Measurements from ENCODE around the gene SLC12A4.
"Not testable (repeated sequence)": the region's sequence is repeated elsewhere in the genome, so short reads cannot be mapped to it uniquely, and the experiment has no call there.

The SLC12A4 gene

DNA sequence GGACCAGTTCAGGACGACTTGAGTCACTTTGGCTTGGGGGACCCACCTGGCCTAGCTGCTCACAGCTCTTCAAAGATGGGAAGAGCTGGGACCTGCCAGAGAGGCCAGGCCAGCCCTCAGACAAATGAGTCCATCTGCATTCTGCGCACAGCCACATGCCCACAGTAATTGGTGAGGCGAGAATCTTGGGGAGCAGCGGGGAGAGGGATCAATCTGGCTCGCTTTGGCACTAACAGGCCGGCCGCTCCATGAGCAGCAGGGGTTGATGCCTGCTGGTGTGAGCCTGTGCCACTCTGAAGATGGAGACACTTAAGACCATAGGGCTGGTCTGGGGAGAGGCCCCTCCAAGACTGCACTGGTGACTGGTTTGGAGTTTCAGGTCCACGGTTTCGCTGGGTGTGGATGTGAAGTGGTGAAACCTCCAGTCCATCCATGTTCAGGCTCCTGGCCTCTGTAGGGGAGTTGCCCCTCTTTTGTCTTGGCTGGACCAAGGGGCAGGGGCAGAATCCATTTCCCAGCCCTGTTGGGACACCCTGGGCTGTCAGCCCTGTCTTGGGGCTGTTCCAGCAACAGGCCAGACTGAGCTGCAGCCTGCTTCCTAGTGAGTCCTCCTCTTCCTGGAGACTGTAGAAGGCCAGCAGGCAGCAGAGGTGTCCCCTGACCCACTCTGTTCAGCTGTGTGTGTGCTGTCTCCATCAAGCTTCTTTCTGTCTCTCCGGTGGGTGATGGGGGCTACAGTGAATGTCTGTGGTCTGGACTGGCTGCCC, 44.1 kb downstream of the SLC12A4 start:
- DNase-seq, result no peak

DNA sequence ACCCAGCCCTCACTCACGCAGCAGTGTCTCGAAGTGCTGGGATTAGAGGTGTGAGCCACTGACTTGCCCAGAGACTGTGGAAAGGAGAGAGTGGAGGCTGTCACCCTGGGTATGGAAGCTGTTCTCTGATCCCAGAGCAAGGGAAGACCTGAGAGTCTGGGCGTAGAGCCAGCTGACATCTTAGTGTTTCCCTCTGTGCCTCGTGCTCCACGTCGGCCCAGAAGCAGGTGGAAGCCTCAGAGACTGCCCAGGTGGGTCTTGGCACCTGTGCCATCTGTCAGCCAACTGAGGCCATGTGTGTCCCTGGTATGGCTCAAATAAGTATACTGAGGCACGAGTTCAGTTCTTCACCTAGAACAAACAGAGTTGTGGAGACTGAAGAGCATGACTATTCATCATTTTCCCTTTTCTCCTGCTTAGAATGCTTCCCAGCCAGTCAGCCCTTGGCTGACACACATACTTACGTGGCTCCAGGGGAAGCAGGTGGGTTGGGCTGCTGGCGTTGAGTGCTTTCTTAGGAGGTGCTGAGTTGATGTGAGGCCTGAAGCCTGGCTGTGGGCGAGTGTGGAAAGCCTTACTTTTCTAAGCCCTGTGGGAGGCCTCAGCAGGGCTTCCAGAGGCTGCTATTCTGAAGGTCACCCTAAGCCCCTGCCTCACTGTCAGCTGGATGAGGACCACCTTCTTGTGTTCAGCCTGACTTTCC, 44.9 kb downstream of the SLC12A4 start:
- no peak for DNase-seq

DNA sequence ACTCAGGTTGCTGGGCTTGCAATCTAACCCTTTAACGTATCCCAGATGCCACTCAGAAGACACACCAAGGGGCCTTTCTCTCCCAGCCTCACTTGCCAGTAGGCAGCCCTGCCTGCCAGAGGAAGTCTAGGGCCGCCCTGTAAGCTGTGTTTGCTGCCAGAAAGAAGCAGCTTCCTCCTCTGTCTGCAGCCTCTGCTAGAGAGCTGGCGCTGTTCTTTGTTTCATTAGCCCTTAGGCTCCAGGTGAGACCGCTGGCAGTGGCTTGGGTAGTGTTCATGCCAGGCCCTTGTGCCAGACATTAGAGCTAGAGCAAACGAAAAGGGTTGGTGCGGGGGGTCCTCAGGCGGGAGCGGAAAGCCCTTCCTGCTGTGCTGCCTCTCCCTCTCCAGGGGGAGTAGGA, 45.7 kb downstream of the SLC12A4 start:
- no peak for DNase-seq

DNA sequence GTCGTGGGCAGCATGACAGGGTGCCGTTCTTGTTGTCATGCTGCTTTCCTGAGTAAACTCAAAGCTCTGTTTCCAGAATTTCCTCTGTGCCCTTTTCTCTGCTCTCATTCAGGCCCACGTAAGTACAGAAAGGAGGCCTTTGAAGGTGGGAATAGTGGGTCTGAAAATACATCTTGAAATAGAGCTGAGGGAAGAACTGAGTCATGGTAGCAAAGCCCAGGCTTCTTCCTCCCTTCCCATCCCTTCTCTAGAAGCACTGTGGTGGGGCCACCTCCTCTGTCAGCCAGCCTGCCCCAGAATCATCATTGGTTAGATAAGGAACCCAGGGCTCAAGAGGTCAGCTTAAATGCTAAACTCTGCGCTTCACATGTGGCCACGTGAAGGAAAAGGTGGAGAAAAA, 46.2 kb downstream of the SLC12A4 start:
- no peak for DNase-seq

DNA sequence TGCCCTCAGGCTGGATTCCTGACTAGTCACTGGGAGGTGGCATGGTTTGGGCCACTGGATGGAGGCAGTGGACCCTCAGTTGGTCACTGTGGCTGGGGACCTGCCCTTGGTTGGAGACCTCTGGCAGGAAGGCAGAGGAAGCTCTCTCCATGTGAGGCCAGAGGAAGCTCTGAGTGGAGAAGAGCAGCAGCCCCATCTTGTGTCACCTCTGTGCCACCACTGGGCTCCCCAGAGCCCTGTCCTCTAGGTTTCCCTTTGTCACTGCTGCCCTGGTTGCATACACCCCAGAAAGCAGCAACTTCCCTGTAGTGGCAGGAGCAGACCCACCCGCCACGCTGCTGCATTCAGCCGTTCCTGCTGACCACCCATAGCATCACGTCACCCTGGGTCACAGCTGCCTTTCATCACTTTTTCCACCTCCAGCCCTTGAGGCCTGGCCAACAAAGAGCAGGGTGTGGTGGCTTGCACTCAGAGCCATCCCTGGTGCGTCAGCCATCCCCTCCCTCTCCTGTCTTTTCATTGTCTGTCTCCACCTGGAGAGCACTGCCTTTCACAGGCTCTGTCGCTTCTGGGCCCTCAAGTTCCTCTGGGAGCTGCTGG, 48.7 kb downstream of the SLC12A4 start:
- DNase-seq, result no peak

DNA sequence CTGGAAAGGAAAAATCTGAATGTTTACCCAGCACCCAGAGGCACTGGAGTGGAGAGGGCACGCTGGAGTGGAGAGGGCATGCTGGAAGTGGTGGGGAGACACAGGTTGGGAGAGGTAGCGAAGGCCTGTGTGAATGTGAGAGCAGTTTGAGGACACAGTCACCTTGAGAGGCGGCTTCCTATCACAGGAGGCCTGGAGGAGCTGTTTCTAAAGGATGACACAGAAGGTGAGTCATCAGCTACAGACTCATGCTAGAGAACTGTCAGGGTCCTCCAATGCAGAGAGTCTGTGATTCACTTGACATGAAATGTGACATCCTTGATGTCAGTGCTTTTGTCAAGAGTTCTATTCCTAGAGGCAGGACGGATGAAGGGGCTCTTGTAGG, 50.6 kb downstream of the SLC12A4 start:
- peak; percentile 68 for DNase-seq

DNA sequence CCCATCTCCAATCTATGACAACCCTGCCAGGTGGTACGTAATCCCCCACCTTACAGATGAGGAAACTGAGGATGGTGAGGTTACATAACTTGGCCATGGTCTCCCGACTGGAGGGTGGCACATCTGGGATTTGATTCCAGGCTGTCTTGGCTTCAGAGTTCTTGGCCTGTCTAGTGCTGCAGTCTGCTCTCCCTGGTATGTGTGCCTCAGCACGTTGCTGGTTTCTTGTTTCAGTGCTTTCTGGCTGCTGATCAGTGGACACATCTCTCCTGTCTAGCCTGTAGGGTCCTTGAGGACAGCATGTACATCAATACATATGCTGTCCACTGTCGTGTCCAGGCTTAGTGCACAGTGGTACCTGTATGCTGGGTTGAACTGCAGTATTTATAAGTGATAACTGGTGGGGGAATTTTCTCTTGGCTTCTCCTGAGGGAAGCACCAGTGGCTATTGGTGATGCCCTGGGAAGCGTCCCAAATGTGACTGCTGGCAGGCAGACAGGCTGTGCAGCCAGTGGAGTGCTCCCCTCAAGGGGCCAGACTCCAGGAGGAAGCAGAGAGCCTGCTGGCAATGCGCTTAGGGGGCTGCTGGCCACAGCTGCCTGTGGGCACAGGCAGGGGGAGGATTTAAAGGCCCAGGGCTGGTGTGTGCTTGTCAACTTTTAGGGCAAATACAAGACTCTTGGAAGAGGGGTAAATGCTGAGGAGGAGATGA, 51.1 kb downstream of the SLC12A4 start:
- DNase-seq, result no peak

DNA sequence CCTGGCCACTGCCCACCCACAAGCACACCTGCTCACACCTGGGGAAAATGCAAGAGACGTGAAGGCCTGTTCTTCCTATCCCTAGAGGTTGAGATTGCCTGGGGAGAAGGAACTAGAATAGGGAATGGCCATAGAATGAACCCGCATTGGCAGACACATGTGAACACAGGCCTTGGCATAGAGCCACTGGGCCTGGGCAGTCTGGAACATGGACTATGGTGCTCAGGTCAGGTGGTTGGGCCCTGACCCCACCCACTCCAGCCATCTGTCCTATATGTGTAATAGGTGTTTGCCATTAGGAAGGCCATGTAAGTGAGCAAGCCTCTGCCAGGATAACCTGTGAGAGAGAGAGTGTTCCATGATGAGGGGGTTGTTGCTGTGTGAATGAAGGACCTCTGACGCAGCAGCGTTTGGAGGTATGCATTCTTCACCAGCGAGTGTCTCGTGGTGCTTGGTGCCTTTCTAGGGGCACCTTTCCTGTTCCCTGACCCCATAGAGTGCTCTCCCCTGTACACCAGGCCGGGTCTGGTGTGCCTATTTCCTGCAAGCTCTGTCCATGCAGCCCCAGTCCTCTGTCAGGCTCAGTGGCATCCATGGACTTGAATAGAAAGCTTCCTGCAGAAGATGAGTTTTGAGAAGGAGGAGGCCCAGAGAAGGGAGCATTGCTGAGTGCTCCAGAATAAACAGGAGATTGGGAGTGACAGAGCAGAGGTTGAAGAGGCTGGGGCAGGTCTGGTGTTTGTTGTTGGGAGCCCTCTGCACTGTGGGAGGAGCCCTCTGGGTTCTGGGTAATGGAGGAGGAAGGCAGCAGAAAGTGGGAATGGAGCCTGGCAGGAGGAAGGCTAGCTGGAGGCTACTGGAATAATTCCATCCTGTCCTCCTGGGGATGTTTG, 52.4 kb downstream of the SLC12A4 start:
- no peak for DNase-seq

DNA sequence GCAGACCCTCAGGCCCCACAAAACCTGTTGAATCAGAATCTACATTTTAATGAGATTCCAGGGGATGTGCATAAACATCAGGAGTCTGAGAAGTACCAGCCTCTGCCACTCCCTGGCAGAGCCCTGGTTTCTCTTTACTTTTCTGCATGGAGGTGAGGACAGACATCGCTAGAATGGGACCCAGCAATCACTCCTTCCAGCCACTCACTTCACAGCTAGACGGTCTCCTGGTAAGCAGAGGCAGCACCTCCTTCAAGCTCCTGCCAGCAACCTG, 53.0 kb downstream of the SLC12A4 start:
- not testable (repeated sequence) for DNase-seq

DNA sequence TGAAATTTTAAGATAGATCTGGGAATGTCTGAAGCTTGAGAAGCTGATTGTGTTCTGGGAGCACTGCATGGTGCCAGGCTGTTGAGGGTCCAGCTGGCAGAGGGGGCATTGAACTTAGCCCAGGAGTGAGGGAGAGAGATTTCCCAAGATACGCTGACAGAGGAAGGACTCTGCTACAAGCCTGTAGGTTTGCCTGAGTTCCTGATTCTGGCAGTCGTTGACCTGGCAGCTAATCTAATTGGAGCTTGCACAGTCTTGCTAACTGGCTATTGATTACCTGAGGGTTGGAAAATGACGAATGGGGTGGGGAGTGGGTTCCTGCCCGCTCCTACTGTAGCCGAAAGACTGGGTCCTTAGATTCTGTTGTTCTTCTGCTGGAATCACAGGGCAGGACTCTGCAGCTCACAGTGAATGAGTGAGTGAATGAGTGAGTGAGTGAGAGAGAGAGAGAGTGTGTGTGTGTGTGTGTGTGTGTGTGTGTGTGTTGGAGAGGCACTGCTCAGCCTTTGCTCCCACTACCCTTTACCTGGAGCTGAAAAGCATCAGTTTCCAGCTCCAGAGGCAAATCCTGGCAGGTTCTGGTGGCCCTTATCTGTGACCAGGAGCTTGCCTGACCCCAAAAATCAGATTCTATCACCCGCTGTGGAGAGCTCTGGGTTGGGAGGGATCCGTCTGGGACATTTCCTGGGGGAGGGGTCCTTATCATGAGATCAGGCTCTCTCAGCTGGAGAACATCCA, 53.5 kb downstream of the SLC12A4 start:
- no peak for DNase-seq

DNA sequence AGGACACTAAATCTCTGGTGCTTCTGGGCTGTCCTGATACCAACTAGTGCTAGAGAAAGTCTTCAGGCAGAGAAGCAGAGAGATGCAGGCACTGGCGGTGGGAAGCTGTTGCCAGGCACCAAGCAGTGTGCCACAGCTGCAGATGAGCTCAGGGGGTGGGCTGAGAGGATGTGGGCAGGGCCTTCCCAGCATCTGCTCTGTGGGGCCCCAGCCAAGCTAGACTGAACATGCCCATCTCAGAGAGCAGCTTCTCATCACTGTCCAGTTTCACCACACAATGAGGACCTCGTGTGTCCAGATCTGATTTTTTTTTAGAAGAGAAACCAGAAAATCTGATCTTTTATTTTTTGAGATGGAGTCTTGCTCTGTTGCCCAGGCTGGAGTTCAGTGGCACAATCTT, 58.3 kb downstream of the SLC12A4 start:
- DNase-seq, result no peak

DNA sequence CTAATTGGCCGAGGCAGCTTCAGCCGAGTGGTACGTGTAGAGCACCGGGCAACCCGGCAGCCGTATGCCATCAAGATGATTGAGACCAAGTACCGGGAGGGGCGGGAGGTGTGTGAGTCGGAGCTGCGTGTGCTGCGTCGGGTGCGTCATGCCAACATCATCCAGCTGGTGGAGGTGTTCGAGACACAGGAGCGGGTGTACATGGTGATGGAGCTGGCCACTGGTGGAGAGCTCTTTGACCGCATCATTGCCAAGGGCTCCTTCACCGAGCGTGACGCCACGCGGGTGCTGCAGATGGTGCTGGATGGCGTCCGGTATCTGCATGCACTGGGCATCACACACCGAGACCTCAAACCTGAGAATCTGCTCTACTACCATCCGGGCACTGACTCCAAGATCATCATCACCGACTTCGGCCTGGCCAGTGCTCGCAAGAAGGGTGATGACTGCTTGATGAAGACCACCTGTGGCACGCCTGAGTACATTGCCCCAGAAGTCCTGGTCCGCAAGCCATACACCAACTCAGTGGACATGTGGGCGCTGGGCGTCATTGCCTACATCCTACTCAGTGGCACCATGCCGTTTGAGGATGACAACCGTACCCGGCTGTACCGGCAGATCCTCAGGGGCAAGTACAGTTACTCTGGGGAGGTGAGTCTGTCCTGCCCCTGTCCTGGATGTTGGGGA, 59.2 kb downstream of the SLC12A4 start:
- no peak for DNase-seq

DNA sequence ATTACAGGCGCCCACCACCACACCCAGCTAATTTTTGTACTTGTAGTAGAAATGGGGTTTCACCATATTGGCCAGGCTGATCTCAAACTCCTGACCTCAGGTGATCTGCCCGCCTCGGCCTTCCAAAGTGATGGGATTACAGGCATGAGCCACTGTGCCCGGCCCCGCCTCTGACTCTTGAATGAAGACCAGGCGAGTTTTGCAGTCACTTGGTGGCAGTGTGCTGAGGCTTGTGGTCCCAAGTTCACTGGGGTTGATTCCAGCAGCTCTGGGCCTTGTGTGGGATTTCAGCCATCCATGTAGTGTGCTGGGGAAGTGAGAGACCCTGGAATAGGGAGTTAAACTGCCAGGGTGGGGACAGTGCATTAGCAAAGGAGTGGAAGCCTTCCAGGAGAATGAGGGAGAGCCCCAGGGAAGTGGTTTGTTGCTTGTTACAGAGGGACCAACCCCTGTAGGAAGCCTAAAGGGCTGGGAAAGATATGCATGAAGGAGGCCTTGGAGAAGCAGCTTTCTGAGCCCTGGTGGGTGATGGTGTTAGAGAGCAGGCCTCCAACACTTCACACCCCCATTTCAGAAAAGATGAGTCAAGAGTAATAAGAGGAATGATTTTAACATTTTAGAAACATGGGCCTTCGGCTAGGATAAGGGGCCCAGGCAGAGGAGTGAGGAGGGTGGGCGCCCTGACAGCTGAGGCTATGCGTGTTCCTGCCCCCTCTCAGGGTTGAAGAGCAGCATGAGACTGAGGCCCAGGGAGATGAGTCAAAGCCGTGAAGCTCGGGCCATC, 60.8 kb downstream of the SLC12A4 start:
- DNase-seq, result no peak

DNA sequence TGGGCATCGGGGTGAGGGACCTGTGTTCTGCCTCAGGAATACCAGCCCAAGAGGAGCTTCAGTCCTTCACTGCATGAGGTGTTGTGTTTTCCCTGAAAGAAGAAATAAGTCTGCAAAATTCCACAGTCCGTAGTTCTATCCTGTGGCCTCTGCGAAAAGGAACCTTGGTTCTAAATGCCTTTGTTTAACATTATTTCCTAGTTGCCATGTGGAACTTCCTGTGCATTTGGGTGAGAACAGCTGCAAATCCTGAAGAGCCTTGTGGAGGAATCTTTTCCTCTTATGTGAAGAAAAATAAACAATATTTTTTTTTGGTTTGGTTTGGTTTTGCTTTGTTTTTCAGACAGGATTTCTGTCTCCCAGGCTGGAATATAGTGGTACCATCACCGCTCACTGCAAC, 65.6 kb downstream of the SLC12A4 start:
- DNase-seq, result no peak

DNA sequence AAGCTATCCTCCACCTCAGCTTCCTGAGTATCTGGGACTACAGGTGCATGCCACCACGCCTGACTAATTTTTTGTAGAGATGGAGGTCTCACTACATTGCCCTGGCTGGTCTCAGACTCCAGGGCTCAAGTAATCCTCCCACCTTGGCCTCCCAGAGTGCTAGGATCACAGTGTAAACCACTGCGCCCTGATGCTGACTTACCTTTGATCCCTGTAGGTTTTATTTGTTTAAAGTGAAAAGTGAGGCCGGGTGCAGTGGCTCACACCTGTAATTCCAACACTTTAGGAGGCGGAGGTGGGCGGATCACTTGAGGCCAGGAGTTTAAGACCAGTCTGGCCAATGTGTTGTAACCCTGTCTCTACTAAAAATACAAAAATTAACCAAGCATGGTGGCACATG, 66.7 kb downstream of the SLC12A4 start:
- no peak for DNase-seq

DNA sequence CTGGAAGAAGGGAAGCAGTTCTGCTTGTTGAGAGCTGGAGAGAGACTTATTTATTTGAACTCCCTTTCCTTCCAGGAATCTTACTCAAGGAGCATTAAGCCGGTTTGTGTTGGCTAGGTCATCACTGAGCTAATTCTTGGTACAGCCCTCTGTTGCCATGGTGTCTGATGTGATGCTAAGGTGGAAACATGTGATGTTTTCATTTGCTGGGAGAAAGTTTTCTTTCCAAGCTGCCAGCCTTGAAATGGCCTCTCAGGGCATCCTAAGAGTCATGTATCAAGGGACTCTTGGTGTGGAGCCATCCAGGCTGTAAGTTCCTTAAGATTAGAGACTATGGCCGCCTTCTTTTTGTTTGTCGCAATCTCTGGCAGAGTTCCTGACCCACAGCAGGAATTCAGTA, 71.2 kb downstream of the SLC12A4 start:
- DNase-seq, result no peak

DNA sequence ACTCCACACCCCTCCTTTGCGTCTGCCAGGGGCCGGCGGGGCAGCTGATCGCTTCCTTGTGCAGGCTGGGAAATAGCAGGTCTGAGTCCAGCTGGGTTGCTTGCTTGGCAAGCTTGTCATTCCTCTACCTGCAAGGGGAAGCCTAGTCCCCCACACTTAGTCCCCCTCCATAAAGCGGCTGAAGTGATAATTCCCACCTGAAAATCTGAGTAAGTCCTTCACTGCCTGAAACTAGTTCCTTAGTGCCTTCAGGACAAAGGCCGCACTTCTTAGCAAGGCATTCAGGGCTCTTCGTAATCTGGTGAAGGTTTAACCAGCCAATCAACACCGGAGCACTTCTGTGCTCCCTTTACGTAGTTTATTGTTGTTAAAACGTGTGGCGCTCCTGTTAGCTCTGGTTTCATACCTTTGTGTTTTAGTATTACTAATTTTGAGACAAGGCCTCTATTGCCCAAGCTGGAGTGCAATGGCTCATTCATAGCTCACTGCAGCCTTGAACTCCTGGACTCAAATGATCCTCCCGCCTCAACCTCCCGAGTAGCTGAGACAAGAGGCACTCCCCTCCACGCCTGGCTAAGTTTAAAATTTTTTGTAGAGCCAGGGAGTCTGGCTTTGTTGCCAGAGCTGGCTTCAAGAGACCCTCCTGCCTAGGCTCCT, 74.6 kb downstream of the SLC12A4 start:
- no peak for DNase-seq
